ENCODE measurements around the gene UBAP1L.

UBAP1L gene

DNA sequence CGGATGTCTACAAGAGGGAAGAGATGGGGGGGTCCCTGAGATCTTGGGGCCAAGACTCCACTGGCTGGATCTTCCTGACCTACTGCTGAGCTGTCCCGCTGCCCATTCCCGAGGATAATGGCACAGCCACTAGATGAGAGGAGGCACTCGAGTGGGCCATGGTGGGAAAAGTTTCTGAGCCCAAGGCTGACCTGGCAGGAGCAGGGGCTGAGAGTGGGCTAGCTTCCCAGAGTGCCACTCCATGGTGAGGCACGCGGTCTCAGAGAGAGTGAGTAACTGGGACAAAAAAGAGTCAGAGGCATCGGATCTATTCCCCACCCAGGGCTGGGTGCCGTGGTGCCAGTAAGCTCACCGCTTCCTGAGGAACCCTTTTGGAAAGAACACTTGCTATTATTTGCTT, 58.9 kb downstream of the UBAP1L start:
- no peak for DNase-seq (ENCODE audit: low read depth)
- TF ChIP-seq, protein P1, sequence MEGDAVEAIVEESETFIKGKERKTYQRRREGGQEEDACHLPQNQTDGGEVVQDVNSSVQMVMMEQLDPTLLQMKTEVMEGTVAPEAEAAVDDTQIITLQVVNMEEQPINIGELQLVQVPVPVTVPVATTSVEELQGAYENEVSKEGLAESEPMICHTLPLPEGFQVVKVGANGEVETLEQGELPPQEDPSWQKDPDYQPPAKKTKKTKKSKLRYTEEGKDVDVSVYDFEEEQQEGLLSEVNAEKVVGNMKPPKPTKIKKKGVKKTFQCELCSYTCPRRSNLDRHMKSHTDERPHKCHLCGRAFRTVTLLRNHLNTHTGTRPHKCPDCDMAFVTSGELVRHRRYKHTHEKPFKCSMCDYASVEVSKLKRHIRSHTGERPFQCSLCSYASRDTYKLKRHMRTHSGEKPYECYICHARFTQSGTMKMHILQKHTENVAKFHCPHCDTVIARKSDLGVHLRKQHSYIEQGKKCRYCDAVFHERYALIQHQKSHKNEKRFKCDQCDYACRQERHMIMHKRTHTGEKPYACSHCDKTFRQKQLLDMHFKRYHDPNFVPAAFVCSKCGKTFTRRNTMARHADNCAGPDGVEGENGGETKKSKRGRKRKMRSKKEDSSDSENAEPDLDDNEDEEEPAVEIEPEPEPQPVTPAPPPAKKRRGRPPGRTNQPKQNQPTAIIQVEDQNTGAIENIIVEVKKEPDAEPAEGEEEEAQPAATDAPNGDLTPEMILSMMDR (conservative IDR thresholded peaks at IDR 0.05; ENCODE audit: low read depth, low read length), result no peak
- H3K4me3 ChIP-seq (ENCODE audit: low read depth, low read length), result no peak overlapping the region

DNA sequence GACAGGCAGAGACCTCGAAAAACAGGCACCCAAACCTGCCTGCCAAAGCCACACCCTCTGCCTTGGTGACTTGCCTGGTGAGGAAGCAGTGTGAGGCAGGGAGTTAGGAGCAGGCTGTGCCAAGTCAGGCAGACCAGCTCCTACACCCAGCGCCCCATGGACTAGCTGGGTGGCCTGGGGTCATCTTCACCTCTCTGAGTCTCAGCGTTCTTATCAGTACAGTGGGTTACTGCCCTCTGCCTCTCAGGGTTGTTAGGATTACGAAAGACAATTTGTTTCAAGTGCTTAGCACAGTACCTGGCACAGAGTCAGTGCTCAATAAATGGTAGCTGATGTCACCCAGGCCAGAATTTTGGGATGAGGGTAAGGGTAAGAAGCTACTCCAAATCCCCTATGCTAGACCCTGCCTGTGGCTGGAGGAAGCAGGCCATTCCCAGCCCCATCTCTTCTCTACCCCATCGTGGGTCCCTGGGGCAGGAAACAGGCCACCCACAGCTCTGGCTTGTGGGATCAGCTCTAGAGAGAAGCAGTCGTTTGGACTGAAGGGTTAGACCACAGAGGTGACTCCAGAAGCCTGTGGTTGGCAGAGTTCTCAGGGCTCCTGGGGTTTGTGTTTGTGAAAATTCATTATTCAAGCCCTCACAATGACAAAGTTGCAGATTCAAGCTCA, 59.7 kb downstream of the UBAP1L start:
- TF ChIP-seq, protein P1 (conservative IDR thresholded peaks at IDR 0.05; ENCODE audit: low read depth, low read length), result no peak
- DNase-seq (ENCODE audit: low read depth), result peak; percentile 84
- H3K4me3 ChIP-seq (ENCODE audit: low read depth, low read length), result no peak overlapping the region

DNA sequence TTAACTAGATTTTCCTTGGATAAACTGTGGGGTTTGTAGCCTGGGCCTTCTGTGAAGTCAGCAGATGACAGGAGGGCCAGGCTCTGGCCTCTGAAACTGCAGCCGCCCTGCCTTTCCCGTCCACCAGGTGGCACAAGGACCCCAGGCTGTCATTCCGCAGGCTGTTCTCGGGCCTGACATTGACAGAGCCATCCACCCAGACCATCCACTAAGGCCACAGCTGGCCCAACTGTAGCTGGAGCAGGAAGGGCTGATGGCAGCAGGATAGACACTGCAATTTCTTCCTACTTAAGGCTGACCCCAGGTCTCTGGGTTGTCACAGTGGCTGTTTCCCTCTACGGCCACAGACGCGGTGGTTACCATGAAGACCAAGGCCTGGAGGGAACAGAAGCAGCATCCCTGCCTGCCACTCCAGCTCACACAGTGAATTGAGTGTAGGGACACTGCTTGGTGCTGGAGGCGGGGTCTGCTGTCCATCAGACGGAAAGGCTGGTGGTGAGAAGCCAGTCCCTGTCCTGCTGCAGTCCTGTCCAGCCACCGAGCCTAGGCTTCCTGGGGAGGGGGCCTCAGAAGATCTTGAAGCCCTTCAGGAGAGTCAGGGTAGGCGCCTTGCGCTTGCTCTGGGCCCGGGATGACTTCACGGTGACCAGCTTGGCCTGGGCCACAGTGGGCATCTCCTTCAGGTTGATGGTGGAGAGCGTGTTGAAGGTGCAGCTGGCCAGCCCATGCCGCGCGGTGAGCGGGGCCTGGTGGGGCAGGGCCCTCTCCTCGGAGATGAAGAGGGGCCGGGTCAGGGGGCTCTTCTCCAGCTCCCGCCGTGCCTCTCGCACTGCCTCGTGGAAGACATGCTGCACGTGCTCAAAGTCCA, 60.4 kb downstream of the UBAP1L start:
- TF ChIP-seq, protein P1 (conservative IDR thresholded peaks at IDR 0.05; ENCODE audit: low read depth, low read length), result peak; percentile 98
- DNase-seq (ENCODE audit: low read depth), result peak; percentile 83
- H3K4me3 ChIP-seq (ENCODE audit: low read depth, low read length), result no peak overlapping the region

DNA sequence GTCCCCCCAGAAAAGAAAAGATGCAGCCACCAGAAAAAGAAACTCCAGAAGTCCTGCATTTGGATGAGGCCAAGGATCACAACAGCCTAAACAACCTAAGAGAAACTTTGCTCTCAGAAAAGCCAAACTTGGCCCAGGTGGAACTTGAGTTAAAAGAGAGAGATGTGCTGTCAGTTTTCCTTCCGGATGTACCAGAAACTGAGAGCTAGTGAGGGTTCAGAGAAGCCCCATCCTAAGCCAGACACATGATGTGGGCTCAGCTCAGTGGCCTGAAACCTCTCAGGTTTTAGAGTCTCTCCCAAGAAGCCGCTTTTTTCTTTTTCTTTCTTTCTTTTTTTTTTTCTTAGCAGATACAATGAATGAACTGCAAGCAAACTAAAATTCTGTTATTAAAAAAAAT, 62.0 kb downstream of the UBAP1L start:
- no peak for DNase-seq (ENCODE audit: low read depth)
- no peak overlapping the region for H3K4me3 ChIP-seq (ENCODE audit: low read depth, low read length)
- TF ChIP-seq, protein P1 (conservative IDR thresholded peaks at IDR 0.05; ENCODE audit: low read depth, low read length), result no peak

DNA sequence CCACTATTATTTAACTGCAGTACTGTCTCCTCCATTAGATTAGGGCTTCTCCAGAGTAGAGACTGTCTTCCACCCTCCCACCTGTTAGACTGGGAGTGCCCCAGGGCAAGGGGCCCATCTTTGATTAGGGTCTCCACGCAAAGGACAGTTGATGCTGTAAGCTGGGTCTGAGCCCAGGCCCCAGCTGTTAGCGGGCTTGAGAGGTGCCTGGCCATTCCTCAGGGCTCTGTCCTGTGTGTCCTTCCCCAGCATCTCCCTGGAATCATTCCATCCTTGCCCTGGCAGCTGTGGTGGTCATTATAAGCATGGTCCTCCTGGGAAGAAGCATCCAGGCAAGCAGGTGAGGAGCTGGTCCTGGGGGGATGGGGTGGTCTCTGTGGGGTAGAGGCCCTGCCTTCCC, 63.7 kb downstream of the UBAP1L start:
- H3K4me3 ChIP-seq (ENCODE audit: low read depth, low read length), result no peak overlapping the region
- TF ChIP-seq, protein P1 (conservative IDR thresholded peaks at IDR 0.05; ENCODE audit: low read depth, low read length), result no peak
- DNase-seq (ENCODE audit: low read depth), result no peak

DNA sequence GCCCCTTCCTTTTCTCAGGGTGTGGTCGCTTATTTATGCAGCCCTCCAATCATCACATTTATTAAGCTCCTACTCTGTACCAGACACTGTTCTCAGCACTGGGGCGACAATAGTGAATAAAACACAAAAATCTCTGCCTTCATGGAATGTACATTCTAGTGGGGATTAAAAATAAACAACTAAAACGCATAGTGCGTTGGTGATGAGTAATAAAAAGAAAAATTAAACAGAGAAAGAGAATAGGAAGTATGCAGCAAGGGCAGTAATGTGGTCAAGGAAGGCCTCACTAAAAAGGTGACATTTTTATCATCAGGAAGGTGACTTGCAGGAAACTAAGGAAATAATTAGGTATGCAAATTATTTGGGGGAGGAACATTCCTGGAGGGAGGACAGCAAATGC, 64.7 kb downstream of the UBAP1L start:
- no peak for DNase-seq (ENCODE audit: low read depth)
- TF ChIP-seq, protein P1 (conservative IDR thresholded peaks at IDR 0.05; ENCODE audit: low read depth, low read length), result no peak
- no peak overlapping the region for H3K4me3 ChIP-seq (ENCODE audit: low read depth, low read length)

Measured in choroid plexus epithelial cell (primary cell).